Measurements from ENCODE around the gene CD300LG. TPM values are rescaled to one million over a fixed set of nuclear protein-coding genes. Genes with fewer than 3 reads are reported as not detected.

The CD300LG gene
- total RNA-seq, 2 donors from 2014 or later: not detected

GRCh38 chr17:43814026-43814425, 33.0 kb upstream of the CD300LG start:
- H3K27ac Mint-ChIP-seq: no peak overlapping the region
- H3K9me3 ChIP-seq (ENCODE audit: control insufficient read depth, low read length, poor library complexity, severe bottlenecking): no peaks in the 10 kb centered on the region
- peaks cover 20% of the 10 kb centered on the region for H3K27me3 Mint-ChIP-seq
- DNase-seq (no peak), ATAC-seq (no peak)
- no peaks in the 10 kb centered on the region for H3K36me3 Mint-ChIP-seq (ENCODE audit: low read depth)
- no peak overlapping the region for H3K4me3 Mint-ChIP-seq
- no peaks in the 10 kb centered on the region for H3K4me1 Mint-ChIP-seq

GRCh38 chr17:43814714-43815113, 32.3 kb upstream of the CD300LG start:
- Mint-ChIP-seq H3K4me3 (no peak overlapping the region), H3K4me1 (no peaks in the 10 kb centered on the region)
- no peak for DNase-seq

GRCh38 chr17:43816336-43817320, 30.3 kb upstream of the CD300LG start:
- H3K9me3 ChIP-seq (ENCODE audit: control insufficient read depth, low read length, poor library complexity, severe bottlenecking): no peaks in the 10 kb centered on the region
- Mint-ChIP-seq H3K4me1 (no peaks in the 10 kb centered on the region), H3K4me3 (no peak overlapping the region), H3K27me3 (peaks cover 16% of the 10 kb centered on the region), H3K27ac (no peak overlapping the region), H3K36me3 (ENCODE audit: low read depth) (peaks cover 2% of the 10 kb centered on the region)
- ATAC-seq (no peak), DNase-seq (no peak)

More at GRCh38 chr17:43814714-43815113, 32.3 kb upstream of the CD300LG start:
- no peaks in the 10 kb centered on the region for H3K36me3 Mint-ChIP-seq (ENCODE audit: low read depth)
- H3K27ac Mint-ChIP-seq: no peak overlapping the region
- H3K9me3 ChIP-seq (ENCODE audit: control insufficient read depth, low read length, poor library complexity, severe bottlenecking): no peaks in the 10 kb centered on the region
- ATAC-seq: no peak
- peaks cover 20% of the 10 kb centered on the region for H3K27me3 Mint-ChIP-seq

- no peaks in the 10 kb centered on the region for H3K9me3 ChIP-seq (ENCODE audit: control insufficient read depth, low read length, poor library complexity, severe bottlenecking)
- Mint-ChIP-seq H3K36me3 (ENCODE audit: low read depth) (peaks cover 2% of the 10 kb centered on the region), H3K27ac (no peak overlapping the region), H3K27me3 (peaks cover 7% of the 10 kb centered on the region), H3K4me1 (no peaks in the 10 kb centered on the region), H3K4me3 (no peak overlapping the region)
- ATAC-seq (no peak), DNase-seq (no peak)
Observed at GRCh38 chr17:43817826-43818225, 29.1 kb upstream of the CD300LG start.

- Mint-ChIP-seq H3K4me1 (peaks cover 3% of the 10 kb centered on the region), H3K36me3 (ENCODE audit: low read depth) (peaks cover 2% of the 10 kb centered on the region), H3K27ac (no peak overlapping the region), H3K27me3 (no peaks in the 10 kb centered on the region), H3K4me3 (no peak overlapping the region)
- no peaks in the 10 kb centered on the region for H3K9me3 ChIP-seq (ENCODE audit: control insufficient read depth, low read length, poor library complexity, severe bottlenecking)
- DNase-seq: no peak
- ATAC-seq: no peak
Observed at GRCh38 chr17:43818966-43819365, 28.0 kb upstream of the CD300LG start.

GRCh38 chr17:43820759-43821158, 26.2 kb upstream of the CD300LG start:
- no peaks in the 10 kb centered on the region for H3K9me3 ChIP-seq (ENCODE audit: control insufficient read depth, low read length, poor library complexity, severe bottlenecking)
- Mint-ChIP-seq H3K36me3 (ENCODE audit: low read depth) (peaks cover 2% of the 10 kb centered on the region), H3K4me1 (peaks cover 3% of the 10 kb centered on the region), H3K27me3 (no peaks in the 10 kb centered on the region), H3K27ac (no peak overlapping the region), H3K4me3 (no peak overlapping the region)
- ATAC-seq (no peak), DNase-seq (no peak)

GRCh38 chr17:43822570-43823190, 24.3 kb upstream of the CD300LG start:
- Mint-ChIP-seq H3K4me1 (peaks cover 3% of the 10 kb centered on the region), H3K27ac (no peak overlapping the region), H3K4me3 (no peak overlapping the region), H3K36me3 (ENCODE audit: low read depth) (peaks cover 2% of the 10 kb centered on the region), H3K27me3 (no peaks in the 10 kb centered on the region)
- no peak for DNase-seq
- H3K9me3 ChIP-seq (ENCODE audit: control insufficient read depth, low read length, poor library complexity, severe bottlenecking): no peaks in the 10 kb centered on the region
- ATAC-seq: no peak

GRCh38 chr17:43823350-43824084, 23.5 kb upstream of the CD300LG start:
- ATAC-seq (no peak), DNase-seq (no peak)
- H3K4me3 Mint-ChIP-seq: no peak overlapping the region
- no peaks in the 10 kb centered on the region for H3K27me3 Mint-ChIP-seq
- H3K27ac Mint-ChIP-seq: no peak overlapping the region
- peaks cover 3% of the 10 kb centered on the region for H3K4me1 Mint-ChIP-seq
- peaks cover 2% of the 10 kb centered on the region for H3K36me3 Mint-ChIP-seq (ENCODE audit: low read depth)
- no peaks in the 10 kb centered on the region for H3K9me3 ChIP-seq (ENCODE audit: control insufficient read depth, low read length, poor library complexity, severe bottlenecking)

GRCh38 chr17:43825567-43825966, 21.4 kb upstream of the CD300LG start:
- no peaks in the 10 kb centered on the region for H3K9me3 ChIP-seq (ENCODE audit: control insufficient read depth, low read length, poor library complexity, severe bottlenecking)
- Mint-ChIP-seq H3K27me3 (peaks cover under 1% of the 10 kb centered on the region), H3K4me3 (no peak overlapping the region), H3K4me1 (peaks cover 3% of the 10 kb centered on the region), H3K36me3 (ENCODE audit: low read depth) (peaks cover 1% of the 10 kb centered on the region), H3K27ac (no peak overlapping the region)
- no peak for DNase-seq
- no peak for ATAC-seq

- H3K9me3 ChIP-seq (ENCODE audit: control insufficient read depth, low read length, poor library complexity, severe bottlenecking): no peaks in the 10 kb centered on the region
- Mint-ChIP-seq H3K4me1 (peaks cover 6% of the 10 kb centered on the region), H3K27ac (no peak overlapping the region), H3K36me3 (ENCODE audit: low read depth) (no peaks in the 10 kb centered on the region), H3K4me3 (no peak overlapping the region), H3K27me3 (peaks cover 5% of the 10 kb centered on the region)
- ATAC-seq (no peak), DNase-seq (no peak)
Observed at GRCh38 chr17:43826206-43826605, 20.8 kb upstream of the CD300LG start.

- H3K4me1 Mint-ChIP-seq: peaks cover 6% of the 10 kb centered on the region
- no peaks in the 10 kb centered on the region for H3K36me3 Mint-ChIP-seq (ENCODE audit: low read depth)
- no peak overlapping the region for H3K27ac Mint-ChIP-seq
Observed at GRCh38 chr17:43827596-43827995, 19.4 kb upstream of the CD300LG start.

GRCh38 chr17:43829738-43830137, 17.2 kb upstream of the CD300LG start:
- peaks cover 10% of the 10 kb centered on the region for H3K4me1 Mint-ChIP-seq
- no peak overlapping the region for H3K4me3 Mint-ChIP-seq
- DNase-seq (no peak), ATAC-seq (no peak)
- H3K9me3 ChIP-seq (ENCODE audit: control insufficient read depth, low read length, poor library complexity, severe bottlenecking): no peaks in the 10 kb centered on the region
- no peaks in the 10 kb centered on the region for H3K36me3 Mint-ChIP-seq (ENCODE audit: low read depth)
- no peak overlapping the region for H3K27ac Mint-ChIP-seq
- peaks cover 18% of the 10 kb centered on the region for H3K27me3 Mint-ChIP-seq

More at GRCh38 chr17:43827596-43827995, 19.4 kb upstream of the CD300LG start:
- H3K4me3 Mint-ChIP-seq: no peak overlapping the region
- ATAC-seq (no peak), DNase-seq (no peak)
- no peaks in the 10 kb centered on the region for H3K9me3 ChIP-seq (ENCODE audit: control insufficient read depth, low read length, poor library complexity, severe bottlenecking)
- H3K27me3 Mint-ChIP-seq: peaks cover 5% of the 10 kb centered on the region

GRCh38 chr17:43830510-43831140, 16.4 kb upstream of the CD300LG start:
- peaks cover 20% of the 10 kb centered on the region for H3K27me3 Mint-ChIP-seq
- DNase-seq (no peak), ATAC-seq (peak; percentile 40)
- no peaks in the 10 kb centered on the region for H3K36me3 Mint-ChIP-seq (ENCODE audit: low read depth)
- no peaks in the 10 kb centered on the region for H3K9me3 ChIP-seq (ENCODE audit: control insufficient read depth, low read length, poor library complexity, severe bottlenecking)
- H3K4me3 Mint-ChIP-seq: peak overlapping the region; percentile 73
- H3K4me1 Mint-ChIP-seq: peaks cover 10% of the 10 kb centered on the region
- H3K27ac Mint-ChIP-seq: peak overlapping the region; percentile 60
